ENCODE results near the gene HHAT. TPM values are rescaled to one million over a fixed set of nuclear protein-coding genes. Genes with fewer than 3 reads are reported as not detected.

Gene HHAT
- total and polyA plus RNA-seq, 9 of the 15 experiments (the other 6 are each of a cell fraction or from before 2014, with no cell fraction given), result 0.07 to 0.16 (median 0.13) TPM; not detected in 1

DNA sequence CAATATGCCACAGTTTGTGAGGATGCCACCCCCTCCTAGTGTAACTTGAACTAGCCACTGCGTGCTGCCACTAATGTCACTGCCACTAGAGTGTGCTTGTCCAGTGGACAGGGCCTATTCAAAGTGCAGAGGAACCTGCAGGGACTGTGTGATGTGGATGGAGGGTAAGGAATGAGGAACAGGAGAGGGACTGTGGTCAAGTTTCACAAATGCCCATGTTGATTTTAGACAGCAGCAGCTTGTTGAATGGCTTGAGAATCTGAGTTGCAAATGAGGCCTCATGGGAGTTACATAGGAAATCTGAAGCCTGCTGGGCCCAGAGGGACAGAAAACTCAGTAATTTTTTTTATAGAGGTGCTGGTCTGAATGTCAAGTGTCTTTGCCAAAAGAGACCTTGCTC is 112.3 kb downstream of the HHAT start:
- in situ Hi-C loops (cut with MboI), result no loop called here

DNA sequence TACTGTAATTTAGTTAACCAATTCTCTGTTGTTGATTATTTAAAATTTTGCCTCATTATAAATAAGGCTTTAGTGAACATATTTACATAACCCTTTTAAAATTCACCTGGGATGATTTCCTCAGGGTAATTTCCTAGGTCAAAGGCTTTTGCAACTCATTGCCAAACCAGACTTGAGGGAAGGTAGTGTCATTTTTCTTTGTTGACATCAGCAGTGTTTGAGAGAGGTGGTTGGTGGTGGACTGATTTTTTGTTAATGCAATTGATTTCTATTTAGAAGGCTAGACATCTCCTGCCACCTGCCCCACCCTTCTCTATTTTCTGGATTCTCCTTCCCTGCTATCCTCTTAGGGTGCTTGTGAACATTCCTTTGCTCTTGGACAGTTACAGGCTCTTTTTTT is 116.8 kb downstream of the HHAT start:
- intact Hi-C loops (cut with micrococcal nuclease) (loop anchor here (5.0 to 10.0 kb wide), 3 partner anchors 137 to 1067 kb away; no protein-coding TSS in a partner anchor), in situ Hi-C loops (cut with MboI) (no loop called here)
- Histone ChIP-seq H3K27me3 (ENCODE audit: control insufficient read depth in 2 of 2, insufficient read depth in 2 of 2, low read length in 2 of 2) (peaks cover 0 to 8% of the 10 kb centered on the region in 2 experiments; a peak in 3 of 5 replicates), H3K4me1 (replicated peaks in 1 of 2; ENCODE audit: control insufficient read depth in 2 of 2, insufficient read depth in 2 of 2, low read length in 2 of 2) (no peaks in the 10 kb centered on the region), H3K36me3 (ENCODE audit: control insufficient read depth, insufficient read depth, low read length) (no peaks in the 10 kb centered on the region), H3K9me1 (ENCODE audit: control insufficient read depth, insufficient read depth, low read length) (no peaks in the 10 kb centered on the region), H3K4me2 (ENCODE audit: insufficient read depth, low read length) (no peak overlapping the region), H4K20me1 (replicated peaks; ENCODE audit: control insufficient read depth, insufficient read depth, low read length) (no peaks in the 10 kb centered on the region), H3K27ac (ENCODE audit: extremely low read depth, low read depth, low read length) (no peak overlapping the region), H3K9ac (ENCODE audit: insufficient read depth in 1 of 2, low read depth in 2 of 2, low read length in 2 of 2) (no peak overlapping the region), H3K4me3 (no peak overlapping the region), H2AFZ (ENCODE audit: low read depth, low read length) (no peak overlapping the region), H3K9me3 (replicated peaks; ENCODE audit: control insufficient read depth, insufficient read depth, low read depth, low read length) (no peaks in the 10 kb centered on the region), H3K79me2 (ENCODE audit: control insufficient read depth, insufficient read depth, low read length) (no peaks in the 10 kb centered on the region)
- BruUV-seq (replicated peaks), result no TSS peak
- DNase-seq (ENCODE audit: extremely low read depth in 1 of 4, low spot score in 3 of 4) (no peak), ATAC-seq (no peak), FAIRE-seq (no peak)
- POLR2A ChIA-PET, result no interaction called here
- TF ChIP-seq ZNF133 (CRISPR knock-in tag; IDR thresholded peaks at IDR 0.05) (no peak), NCOA1 (IDR thresholded peaks at IDR 0.05; ENCODE audit: low read depth) (no peak), PCBP1 (IDR thresholded peaks at IDR 0.05; ENCODE audit: low read depth, low read length, poor library complexity, severe bottlenecking) (no peak), SP1 (CRISPR knock-in tag; IDR thresholded peaks at IDR 0.05) (no peak), ZNF212 (CRISPR knock-in tag; IDR thresholded peaks at IDR 0.05) (no peak)
- TF ChIP-seq, protein P1, sequence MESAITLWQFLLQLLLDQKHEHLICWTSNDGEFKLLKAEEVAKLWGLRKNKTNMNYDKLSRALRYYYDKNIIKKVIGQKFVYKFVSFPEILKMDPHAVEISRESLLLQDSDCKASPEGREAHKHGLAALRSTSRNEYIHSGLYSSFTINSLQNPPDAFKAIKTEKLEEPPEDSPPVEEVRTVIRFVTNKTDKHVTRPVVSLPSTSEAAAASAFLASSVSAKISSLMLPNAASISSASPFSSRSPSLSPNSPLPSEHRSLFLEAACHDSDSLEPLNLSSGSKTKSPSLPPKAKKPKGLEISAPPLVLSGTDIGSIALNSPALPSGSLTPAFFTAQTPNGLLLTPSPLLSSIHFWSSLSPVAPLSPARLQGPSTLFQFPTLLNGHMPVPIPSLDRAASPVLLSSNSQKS (CRISPR knock-in tag; IDR thresholded peaks at IDR 0.05), result no peak
- CTCF ChIA-PET (ENCODE audit: low intra/inter-chr PET ratio), result no interaction called here

More for the DNA sequence above, 112.3 kb downstream of the HHAT start:
- no peak for ATAC-seq
- Histone ChIP-seq H3K4me2 (ENCODE audit: insufficient read depth, low read length) (no peak overlapping the region), H3K9ac (ENCODE audit: insufficient read depth in 1 of 2, low read depth in 2 of 2, low read length in 2 of 2) (no peak overlapping the region), H3K27me3 (ENCODE audit: control insufficient read depth in 2 of 2, insufficient read depth in 2 of 2, low read length in 2 of 2) (no peaks in the 10 kb centered on the region), H3K27ac (ENCODE audit: extremely low read depth, low read depth, low read length) (no peak overlapping the region), H3K4me3 (no peak overlapping the region), H2AFZ (ENCODE audit: low read depth, low read length) (no peak overlapping the region), H3K9me3 (replicated peaks; ENCODE audit: control insufficient read depth, insufficient read depth, low read depth, low read length) (no peaks in the 10 kb centered on the region), H3K9me1 (ENCODE audit: control insufficient read depth, insufficient read depth, low read length) (no peaks in the 10 kb centered on the region), H4K20me1 (replicated peaks; ENCODE audit: control insufficient read depth, insufficient read depth, low read length) (no peaks in the 10 kb centered on the region), H3K4me1 (replicated peaks in 1 of 2; ENCODE audit: control insufficient read depth in 2 of 2, insufficient read depth in 2 of 2, low read length in 2 of 2) (no peaks in the 10 kb centered on the region), H3K36me3 (ENCODE audit: control insufficient read depth, insufficient read depth, low read length) (no peaks in the 10 kb centered on the region), H3K79me2 (ENCODE audit: control insufficient read depth, insufficient read depth, low read length) (no peaks in the 10 kb centered on the region)
- FAIRE-seq, result no peak
- WGBS (ENCODE audit: insufficient coverage, low coverage, missing lambda C conversion rate), result 0% methylated on average over 1 of the region's 1 CpG
- BruUV-seq (replicated peaks), result no TSS peak
- CTCF ChIA-PET (ENCODE audit: low intra/inter-chr PET ratio), result no interaction called here
- DNase-seq (ENCODE audit: extremely low read depth in 1 of 4, low spot score in 3 of 4), result no peak
- no peak for TF ChIP-seq TSC22D4 (tag; IDR thresholded peaks at IDR 0.05)
- TF ChIP-seq MAZ (CRISPR knock-in tag; conservative IDR thresholded peaks at IDR 0.05 in 1 of 2, IDR thresholded peaks at IDR 0.05 in 1 of 2), result no peak
- TF ChIP-seq, protein P2, sequence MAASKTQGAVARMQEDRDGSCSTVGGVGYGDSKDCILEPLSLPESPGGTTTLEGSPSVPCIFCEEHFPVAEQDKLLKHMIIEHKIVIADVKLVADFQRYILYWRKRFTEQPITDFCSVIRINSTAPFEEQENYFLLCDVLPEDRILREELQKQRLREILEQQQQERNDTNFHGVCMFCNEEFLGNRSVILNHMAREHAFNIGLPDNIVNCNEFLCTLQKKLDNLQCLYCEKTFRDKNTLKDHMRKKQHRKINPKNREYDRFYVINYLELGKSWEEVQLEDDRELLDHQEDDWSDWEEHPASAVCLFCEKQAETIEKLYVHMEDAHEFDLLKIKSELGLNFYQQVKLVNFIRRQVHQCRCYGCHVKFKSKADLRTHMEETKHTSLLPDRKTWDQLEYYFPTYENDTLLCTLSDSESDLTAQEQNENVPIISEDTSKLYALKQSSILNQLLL (CRISPR knock-in tag; IDR thresholded peaks at IDR 0.05; ENCODE audit: borderline replicate concordance), result no peak
- no peak for TF ChIP-seq MTF1 (CRISPR knock-in tag; IDR thresholded peaks at IDR 0.05; ENCODE audit: borderline replicate concordance)
- TF ChIP-seq CTBP1 (IDR thresholded peaks at IDR 0.05; ENCODE audit: borderline replicate concordance), result no peak
- TF ChIP-seq CREB1 (IDR thresholded peaks at IDR 0.05), result no peak
- TF ChIP-seq CREB1 (CRISPR knock-in tag; IDR thresholded peaks at IDR 0.05), result no peak
- POLR2A ChIA-PET, result no interaction called here
- intact Hi-C loops (cut with micrococcal nuclease), result loop anchor here (10.0 kb wide), 1 partner anchor 1034 kb away; no protein-coding TSS in a partner anchor
